ENCODE data around the gene PIGA.

GRCh38 chrX:15314472-15314871 lies 20.9 kb downstream of the PIGA start:
- TF ChIP-seq POLR2A (IDR thresholded peaks at IDR 0.05), result no peak
- TF ChIP-seq, protein P1, sequence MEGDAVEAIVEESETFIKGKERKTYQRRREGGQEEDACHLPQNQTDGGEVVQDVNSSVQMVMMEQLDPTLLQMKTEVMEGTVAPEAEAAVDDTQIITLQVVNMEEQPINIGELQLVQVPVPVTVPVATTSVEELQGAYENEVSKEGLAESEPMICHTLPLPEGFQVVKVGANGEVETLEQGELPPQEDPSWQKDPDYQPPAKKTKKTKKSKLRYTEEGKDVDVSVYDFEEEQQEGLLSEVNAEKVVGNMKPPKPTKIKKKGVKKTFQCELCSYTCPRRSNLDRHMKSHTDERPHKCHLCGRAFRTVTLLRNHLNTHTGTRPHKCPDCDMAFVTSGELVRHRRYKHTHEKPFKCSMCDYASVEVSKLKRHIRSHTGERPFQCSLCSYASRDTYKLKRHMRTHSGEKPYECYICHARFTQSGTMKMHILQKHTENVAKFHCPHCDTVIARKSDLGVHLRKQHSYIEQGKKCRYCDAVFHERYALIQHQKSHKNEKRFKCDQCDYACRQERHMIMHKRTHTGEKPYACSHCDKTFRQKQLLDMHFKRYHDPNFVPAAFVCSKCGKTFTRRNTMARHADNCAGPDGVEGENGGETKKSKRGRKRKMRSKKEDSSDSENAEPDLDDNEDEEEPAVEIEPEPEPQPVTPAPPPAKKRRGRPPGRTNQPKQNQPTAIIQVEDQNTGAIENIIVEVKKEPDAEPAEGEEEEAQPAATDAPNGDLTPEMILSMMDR (IDR thresholded peaks at IDR 0.05), result no peak

All from ovary (tissue), 3 donors.